Endodermal cell (in vitro differentiated cells): Measurements from ENCODE around the gene IPO5. TPM values are rescaled to one million over a fixed set of nuclear protein-coding genes. Genes with fewer than 3 reads are reported as not detected.

Source experiments
- DNase-seq: peaks from one replicate; pipeline ENCODE4 v3.0.0-alpha.2; 2017
- H3K27ac ChIP-seq: 2 replicates; pipeline ENCODE4 v1.5.1; 2013; ENCODE audit warnings: mild to moderate bottlenecking, low read depth, low read length, moderate library complexity
- H3K27me3 ChIP-seq: 2 replicates; pipeline ENCODE4 v1.6.1; 2013; ENCODE audit warnings: mild to moderate bottlenecking, low read length, moderate library complexity; ENCODE audit not compliant: insufficient read depth, control insufficient read depth, poor library complexity, severe bottlenecking
- H3K36me3 ChIP-seq: 2 replicates; pipeline ENCODE4 v1.7.0; 2013; ENCODE audit warnings: mild to moderate bottlenecking, low read length, moderate library complexity; ENCODE audit not compliant: control insufficient read depth, insufficient read depth
- H3K4me1 ChIP-seq: one replicate; pipeline ENCODE4 v1.7.0; 2013; ENCODE audit warnings: low read length; ENCODE audit not compliant: control insufficient read depth, insufficient read depth
- H3K4me3 ChIP-seq: 2 replicates; pipeline ENCODE4 v1.5.1; 2013; ENCODE audit warnings: mild to moderate bottlenecking, low read length, moderate library complexity
- H3K9ac ChIP-seq: 2 replicates; pipeline ENCODE4 v1.6.1; 2013; ENCODE audit warnings: mild to moderate bottlenecking, low read length, moderate library complexity; ENCODE audit not compliant: poor library complexity, severe bottlenecking; ENCODE audit errors: extremely low read depth
- H3K9me3 ChIP-seq: 2 replicates; pipeline ENCODE4 v1.6.1; 2013; ENCODE audit warnings: mild to moderate bottlenecking, low read length, moderate library complexity; ENCODE audit not compliant: control insufficient read depth
- H3K27ac Mint-ChIP-seq: 2 replicates; pipeline ENCODE4 v1.8.0; 2020; ENCODE audit warnings: mixed read lengths
- H3K27me3 Mint-ChIP-seq: 2 replicates; pipeline ENCODE4 v1.8.0; 2021; ENCODE audit warnings: mild to moderate bottlenecking, mixed read lengths; ENCODE audit not compliant: insufficient read depth
- H3K36me3 Mint-ChIP-seq: 2 replicates; pipeline ENCODE4 v1.8.0; 2020; ENCODE audit warnings: low read depth, mixed read lengths
- H3K4me1 Mint-ChIP-seq: 2 replicates; pipeline ENCODE4 v1.8.0; 2020; ENCODE audit warnings: mixed read lengths
- H3K4me3 Mint-ChIP-seq: 2 replicates; pipeline ENCODE4 v1.8.0; 2020; ENCODE audit warnings: mild to moderate bottlenecking, moderate library complexity, mixed read lengths
- H3K9me3 Mint-ChIP-seq: 2 replicates; pipeline ENCODE4 v1.8.0; 2020; ENCODE audit warnings: mild to moderate bottlenecking, mixed read lengths
- WGBS, 2 experiments: methylation state at CpG; one replicate each; pipeline versions ENCODE4 v1.1.5 to v1.1.7; 2013; ENCODE audit warnings: missing lambda C conversion rate in 2 of 2, mixed read lengths in 1 of 2; ENCODE audit not compliant: insufficient coverage in 1 of 2, insufficient read length in 1 of 2; 5-methylcytosine and 5-hydroxymethylcytosine counted together
- total RNA-seq, 2 donors: library from RNA; stranded (reverse); fragmentation: NEBNext Ultra II Directional in 1 of 2; extraction: Animal tissue kit (Norgen Biotek cat#: 25700) in 1 of 2; gene quantifications; 2 replicates in 1 of 2; 3 replicates in 1 of 2; pipeline ENCODE4 v1.2.1, GENCODE V29; 2021
- TF ChIP-seq, protein P1 (sequence below): fragments of 200-600 bp; sonication (generic); conservative IDR thresholded peaks from 2 replicates; pipeline ENCODE4 v1.5.0; 2021; ENCODE audit warnings: antibody characterized with exemption, mild to moderate bottlenecking

The IPO5 gene
- total RNA-seq, 2 donors from 2014 or later = 259 to 280 TPM

DNA sequence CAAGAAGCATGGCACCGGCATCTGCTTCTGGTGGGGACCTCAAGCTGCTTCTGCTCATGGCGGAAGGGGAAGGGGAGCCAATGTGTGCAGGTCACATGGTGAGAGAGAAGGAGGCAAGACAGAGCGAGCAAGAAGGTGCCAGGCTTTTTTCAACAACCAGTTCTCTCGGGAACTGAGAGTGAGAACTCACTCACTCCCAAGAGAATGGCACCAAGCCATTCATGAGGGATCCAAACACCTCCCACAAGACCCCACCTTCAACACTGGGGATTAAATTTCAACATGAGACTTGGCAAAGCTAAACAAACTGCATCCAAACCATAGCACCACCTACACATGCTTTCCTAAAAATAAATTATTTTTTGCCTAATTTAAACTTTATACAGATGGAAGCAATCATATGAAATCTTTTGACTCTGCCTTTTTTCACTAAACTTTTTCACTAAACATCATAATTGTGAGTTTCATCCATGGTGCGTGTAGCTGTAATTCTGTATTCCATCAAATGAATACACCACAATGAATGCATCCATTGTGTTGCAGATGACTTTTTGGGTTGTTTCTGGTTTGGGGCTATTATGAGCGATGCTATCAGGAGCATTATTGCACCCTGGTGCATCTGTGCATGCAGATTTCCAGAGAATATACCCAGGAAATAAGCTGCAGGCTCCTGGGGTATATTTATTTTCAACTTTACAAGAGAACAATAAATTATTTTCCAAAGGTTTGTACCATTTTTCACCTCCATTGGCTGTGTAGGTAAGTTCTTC is 14.6 kb upstream of the IPO5 start:
- Mint-ChIP-seq H3K27ac (no peak overlapping the region), H3K36me3 (no peaks in the 10 kb centered on the region), H3K9me3 (no peaks in the 10 kb centered on the region), H3K27me3 (no peaks in the 10 kb centered on the region), H3K4me1 (peaks cover 10% of the 10 kb centered on the region), H3K4me3 (no peak overlapping the region)
- no peaks in the 10 kb centered on the region for H3K27me3 ChIP-seq
- H3K4me1 ChIP-seq = peaks cover 5% of the 10 kb centered on the region
- H3K27ac ChIP-seq = no peak overlapping the region
- TF ChIP-seq, protein P1, sequence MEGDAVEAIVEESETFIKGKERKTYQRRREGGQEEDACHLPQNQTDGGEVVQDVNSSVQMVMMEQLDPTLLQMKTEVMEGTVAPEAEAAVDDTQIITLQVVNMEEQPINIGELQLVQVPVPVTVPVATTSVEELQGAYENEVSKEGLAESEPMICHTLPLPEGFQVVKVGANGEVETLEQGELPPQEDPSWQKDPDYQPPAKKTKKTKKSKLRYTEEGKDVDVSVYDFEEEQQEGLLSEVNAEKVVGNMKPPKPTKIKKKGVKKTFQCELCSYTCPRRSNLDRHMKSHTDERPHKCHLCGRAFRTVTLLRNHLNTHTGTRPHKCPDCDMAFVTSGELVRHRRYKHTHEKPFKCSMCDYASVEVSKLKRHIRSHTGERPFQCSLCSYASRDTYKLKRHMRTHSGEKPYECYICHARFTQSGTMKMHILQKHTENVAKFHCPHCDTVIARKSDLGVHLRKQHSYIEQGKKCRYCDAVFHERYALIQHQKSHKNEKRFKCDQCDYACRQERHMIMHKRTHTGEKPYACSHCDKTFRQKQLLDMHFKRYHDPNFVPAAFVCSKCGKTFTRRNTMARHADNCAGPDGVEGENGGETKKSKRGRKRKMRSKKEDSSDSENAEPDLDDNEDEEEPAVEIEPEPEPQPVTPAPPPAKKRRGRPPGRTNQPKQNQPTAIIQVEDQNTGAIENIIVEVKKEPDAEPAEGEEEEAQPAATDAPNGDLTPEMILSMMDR = no peak
- H3K4me3 ChIP-seq = no peak overlapping the region
- no peak for DNase-seq
- H3K36me3 ChIP-seq = no peaks in the 10 kb centered on the region
- 89% methylated on average over 6 of the region's 6 CpGs; no CpG with 5 or more reads in 1 of the 2 experiments for WGBS, 2 experiments
- H3K9ac ChIP-seq = no peak overlapping the region
- no peaks in the 10 kb centered on the region for H3K9me3 ChIP-seq

GRCh38 chr13:97944396-97945029 is 9.0 kb upstream of the IPO5 start:
- WGBS, 2 experiments = 87 to 94% methylated on average over 5 of the region's 5 CpGs
- H3K27ac ChIP-seq = no peak overlapping the region

DNA sequence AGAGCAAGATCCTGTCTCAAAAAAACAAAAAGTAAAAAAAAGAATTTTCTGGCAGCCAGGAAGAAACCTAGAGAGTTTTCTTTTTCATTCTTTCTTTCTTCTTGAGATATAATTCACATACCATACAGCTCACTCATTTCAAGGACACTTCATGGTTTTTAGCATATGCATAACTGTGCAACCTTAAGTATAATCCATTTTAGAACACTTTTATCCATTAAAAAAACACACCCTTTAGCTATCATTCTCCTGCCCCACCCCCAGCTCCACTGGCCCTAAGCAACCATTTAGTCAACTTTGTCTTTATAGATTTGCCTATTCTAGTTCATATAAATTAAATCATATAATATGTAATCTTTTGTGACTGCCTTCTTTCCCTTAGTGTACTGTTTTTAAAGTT is 8.1 kb upstream of the IPO5 start:
- DNase-seq = no peak
- Histone ChIP-seq H3K4me1 (no peaks in the 10 kb centered on the region), H3K4me3 (no peak overlapping the region), H3K27ac (no peak overlapping the region), H3K9ac (no peak overlapping the region), H3K27me3 (no peaks in the 10 kb centered on the region), H3K36me3 (no peaks in the 10 kb centered on the region), H3K9me3 (no peaks in the 10 kb centered on the region)
- Mint-ChIP-seq H3K4me3 (no peak overlapping the region), H3K36me3 (no peaks in the 10 kb centered on the region), H3K27me3 (peaks cover 1% of the 10 kb centered on the region), H3K9me3 (peaks cover 10% of the 10 kb centered on the region), H3K4me1 (no peaks in the 10 kb centered on the region), H3K27ac (no peak overlapping the region)
- TF ChIP-seq, protein P1 = no peak

More at GRCh38 chr13:97944396-97945029, 9.0 kb upstream of the IPO5 start:
- Mint-ChIP-seq H3K27me3 (peaks cover 1% of the 10 kb centered on the region), H3K36me3 (no peaks in the 10 kb centered on the region), H3K4me3 (no peak overlapping the region), H3K27ac (no peak overlapping the region), H3K9me3 (peaks cover 5% of the 10 kb centered on the region), H3K4me1 (no peaks in the 10 kb centered on the region)
- Histone ChIP-seq H3K36me3 (no peaks in the 10 kb centered on the region), H3K27me3 (no peaks in the 10 kb centered on the region), H3K9me3 (no peaks in the 10 kb centered on the region), H3K9ac (no peak overlapping the region), H3K4me1 (no peaks in the 10 kb centered on the region), H3K4me3 (no peak overlapping the region)
- DNase-seq = no peak
- TF ChIP-seq, protein P1 = no peak
